ENCODE data around the gene SLC25A26.

DNA sequence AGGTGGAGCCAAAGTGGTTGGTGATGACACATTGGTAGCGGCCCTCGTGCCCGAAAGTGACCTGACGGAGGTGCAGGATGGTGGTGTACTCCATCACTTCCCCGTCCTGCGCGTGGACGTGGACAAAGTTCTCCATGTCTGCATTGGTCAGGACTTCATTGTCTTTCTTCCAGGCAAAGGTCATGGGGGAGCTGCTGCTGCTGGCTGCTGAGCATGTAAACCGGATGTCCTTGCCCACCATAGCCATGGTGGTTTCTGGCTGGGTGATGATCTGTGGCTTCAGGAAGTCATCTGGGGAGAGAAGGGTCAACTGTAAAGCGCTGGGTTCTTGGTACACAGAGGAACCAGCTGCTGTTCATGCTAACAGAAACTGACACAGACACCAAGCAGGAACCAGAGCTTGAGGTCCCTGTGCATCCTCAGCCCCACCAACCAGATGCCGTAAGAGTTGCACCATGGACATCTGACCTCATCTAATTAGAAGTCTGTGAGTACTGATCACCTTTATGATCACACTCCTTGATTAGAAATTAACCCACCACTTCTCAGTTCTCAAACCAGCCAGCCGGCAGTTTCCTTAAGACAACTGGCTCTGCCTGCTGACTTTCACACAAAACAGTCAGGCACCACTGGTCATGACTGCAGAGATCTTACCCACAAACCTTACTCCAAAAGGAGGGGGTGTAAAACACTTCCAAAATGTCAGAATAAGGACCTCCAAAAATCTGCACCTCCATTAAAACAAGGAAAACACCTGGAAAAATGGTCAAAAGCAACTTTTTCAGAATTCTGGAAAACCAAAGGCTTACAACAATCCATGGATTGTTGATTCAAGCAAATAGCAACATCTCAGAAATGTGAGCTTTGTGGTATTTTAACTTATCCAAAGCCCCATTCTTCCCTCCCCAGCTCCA is 165.5 kb downstream of the SLC25A26 start:
- TF ChIP-seq POLR2A (IDR thresholded peaks at IDR 0.05; ENCODE audit: borderline replicate concordance, extremely low read depth, insufficient read depth, insufficient read length) (no peak), CEBPB (IDR thresholded peaks at IDR 0.05; ENCODE audit: low read depth) (no peak), SP1 (IDR thresholded peaks at IDR 0.05; ENCODE audit: low read depth) (no peak), POLR2AphosphoS5 (IDR thresholded peaks at IDR 0.05; ENCODE audit: low read depth, low read length) (no peak), SIN3A (IDR thresholded peaks at IDR 0.05; ENCODE audit: low read depth) (no peak), EZH2 (IDR thresholded peaks at IDR 0.05) (no peak), RAD21 (IDR thresholded peaks at IDR 0.05; ENCODE audit: low read depth) (no peak), EZH2phosphoT487 (IDR thresholded peaks at IDR 0.05; ENCODE audit: borderline replicate concordance) (no peak), YY1 (IDR thresholded peaks at IDR 0.05; ENCODE audit: extremely low read depth, insufficient replicate concordance, low read depth, low read length) (no peak), EGR1 (IDR thresholded peaks at IDR 0.05; ENCODE audit: low read depth) (no peak), CBX3 (IDR thresholded peaks at IDR 0.05; ENCODE audit: low read depth) (no peak)
- TF ChIP-seq, protein P1, sequence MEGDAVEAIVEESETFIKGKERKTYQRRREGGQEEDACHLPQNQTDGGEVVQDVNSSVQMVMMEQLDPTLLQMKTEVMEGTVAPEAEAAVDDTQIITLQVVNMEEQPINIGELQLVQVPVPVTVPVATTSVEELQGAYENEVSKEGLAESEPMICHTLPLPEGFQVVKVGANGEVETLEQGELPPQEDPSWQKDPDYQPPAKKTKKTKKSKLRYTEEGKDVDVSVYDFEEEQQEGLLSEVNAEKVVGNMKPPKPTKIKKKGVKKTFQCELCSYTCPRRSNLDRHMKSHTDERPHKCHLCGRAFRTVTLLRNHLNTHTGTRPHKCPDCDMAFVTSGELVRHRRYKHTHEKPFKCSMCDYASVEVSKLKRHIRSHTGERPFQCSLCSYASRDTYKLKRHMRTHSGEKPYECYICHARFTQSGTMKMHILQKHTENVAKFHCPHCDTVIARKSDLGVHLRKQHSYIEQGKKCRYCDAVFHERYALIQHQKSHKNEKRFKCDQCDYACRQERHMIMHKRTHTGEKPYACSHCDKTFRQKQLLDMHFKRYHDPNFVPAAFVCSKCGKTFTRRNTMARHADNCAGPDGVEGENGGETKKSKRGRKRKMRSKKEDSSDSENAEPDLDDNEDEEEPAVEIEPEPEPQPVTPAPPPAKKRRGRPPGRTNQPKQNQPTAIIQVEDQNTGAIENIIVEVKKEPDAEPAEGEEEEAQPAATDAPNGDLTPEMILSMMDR (IDR thresholded peaks at IDR 0.05 in 2 of 3, conservative IDR thresholded peaks at IDR 0.05 in 1 of 3; ENCODE audit: borderline replicate concordance in 1 of 3, insufficient read depth in 1 of 3, low read depth in 2 of 3, low read length in 2 of 3), result no peak
- TF ChIP-seq, protein P2, sequence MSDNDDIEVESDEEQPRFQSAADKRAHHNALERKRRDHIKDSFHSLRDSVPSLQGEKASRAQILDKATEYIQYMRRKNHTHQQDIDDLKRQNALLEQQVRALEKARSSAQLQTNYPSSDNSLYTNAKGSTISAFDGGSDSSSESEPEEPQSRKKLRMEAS (IDR thresholded peaks at IDR 0.05), result no peak

All from HCT116 (cell line).